Non-pigmented ciliary epithelial cell (primary cell): ENCODE data around the gene CHRDL2.
"Not testable (repeated sequence)": the region's sequence is repeated elsewhere in the genome, so short reads cannot be mapped to it uniquely, and the experiment has no call there.

Source experiments
- DNase-seq: peaks from one replicate; pipeline ENCODE4 v3.0.0-alpha.2; 2010; ENCODE audit warnings: low read depth

CHRDL2 gene

DNA sequence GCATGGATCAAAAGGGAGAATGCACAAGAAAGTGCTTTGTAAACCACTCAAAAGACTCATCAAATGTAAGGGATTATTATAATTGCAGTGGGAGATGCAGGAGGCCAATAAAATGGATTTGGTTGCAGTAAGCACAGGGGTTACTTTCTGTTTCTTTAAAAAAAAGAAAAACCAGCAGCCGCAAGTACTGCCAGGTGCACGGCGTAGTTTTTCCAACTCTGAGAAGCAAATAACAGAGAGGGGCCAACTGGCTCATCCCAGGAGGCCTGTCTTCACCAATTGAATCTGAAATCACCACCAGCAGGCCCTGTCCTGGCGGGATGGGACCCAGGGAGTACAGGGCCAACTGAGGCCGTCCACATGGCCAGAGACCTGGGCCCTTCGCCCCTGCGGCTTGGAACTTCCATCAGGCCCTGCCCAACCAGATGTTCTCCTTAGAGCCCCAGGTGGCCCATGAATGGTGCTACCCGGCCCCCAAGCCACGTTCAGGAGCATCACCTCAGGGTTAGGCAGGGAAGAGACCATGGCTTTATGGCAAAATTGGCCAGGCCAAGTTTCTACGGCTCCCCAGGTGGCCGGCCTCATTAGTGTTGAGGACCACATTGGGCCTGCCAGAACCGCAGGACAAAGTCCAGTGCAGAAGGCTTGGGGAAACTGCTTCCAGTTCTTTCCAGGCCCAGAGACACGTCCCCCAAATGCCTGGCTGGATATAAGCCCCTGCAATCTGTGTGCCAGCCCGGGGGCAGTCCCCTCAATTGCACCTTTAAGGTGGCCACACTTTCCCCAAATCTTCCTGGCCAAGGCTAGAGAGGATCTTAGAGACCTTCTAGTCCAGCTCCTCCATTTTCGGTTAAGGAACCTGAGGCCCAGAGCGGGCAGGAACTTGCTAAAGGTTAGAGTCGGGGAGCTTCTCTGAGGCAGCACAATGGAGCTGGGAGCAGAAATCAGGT lies 61.7 kb downstream of the CHRDL2 start:
- DNase-seq: no peak

DNA sequence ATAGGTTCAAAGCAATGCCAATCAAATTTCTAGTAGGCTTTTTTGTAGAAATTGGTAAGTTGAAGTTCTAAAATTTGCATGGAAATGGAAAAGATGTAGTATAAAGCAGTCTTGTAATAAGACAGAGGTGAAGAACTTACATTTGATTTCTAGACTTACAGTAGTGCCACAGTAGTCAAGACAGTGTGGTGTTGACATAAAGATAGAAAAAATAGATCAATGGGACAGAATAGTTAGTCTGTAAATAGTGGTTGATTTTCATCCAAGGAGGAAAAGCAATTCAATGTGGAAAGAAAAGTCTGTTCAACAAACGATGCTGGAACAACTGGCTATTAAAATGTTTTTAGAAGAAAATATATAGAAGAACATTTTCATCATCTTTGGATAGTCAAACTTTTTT lies 67.9 kb downstream of the CHRDL2 start:
- no peak for DNase-seq

DNA sequence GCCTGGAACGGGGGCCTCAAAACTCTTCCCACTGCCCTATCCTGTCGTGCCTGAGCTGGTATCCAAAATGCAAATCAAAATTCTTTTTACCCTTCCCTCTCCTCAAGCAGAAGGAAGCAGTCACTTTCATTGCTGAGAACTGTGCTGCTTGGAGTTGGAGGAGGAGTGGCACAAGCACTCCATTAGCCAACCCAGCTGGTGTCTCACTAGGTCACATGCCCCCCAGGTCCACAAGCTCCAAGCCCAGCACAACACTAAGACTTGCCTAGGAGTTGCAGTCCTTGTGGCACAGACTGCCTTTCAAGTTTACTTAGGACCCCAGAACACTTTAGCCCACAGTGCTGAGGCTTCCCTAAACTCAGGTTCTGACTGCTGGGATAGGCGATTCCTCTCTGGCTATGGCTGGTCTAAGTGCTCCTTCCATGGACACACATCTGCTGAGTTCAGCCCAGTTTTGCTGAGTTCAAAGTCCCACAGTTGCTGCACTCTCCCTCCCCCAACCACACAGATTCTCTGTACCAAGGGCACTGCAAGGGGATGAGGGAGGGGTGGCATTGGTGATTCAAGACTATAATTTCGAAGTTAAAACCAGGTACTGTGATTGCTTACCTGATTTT lies 68.6 kb downstream of the CHRDL2 start:
- no peak for DNase-seq

DNA sequence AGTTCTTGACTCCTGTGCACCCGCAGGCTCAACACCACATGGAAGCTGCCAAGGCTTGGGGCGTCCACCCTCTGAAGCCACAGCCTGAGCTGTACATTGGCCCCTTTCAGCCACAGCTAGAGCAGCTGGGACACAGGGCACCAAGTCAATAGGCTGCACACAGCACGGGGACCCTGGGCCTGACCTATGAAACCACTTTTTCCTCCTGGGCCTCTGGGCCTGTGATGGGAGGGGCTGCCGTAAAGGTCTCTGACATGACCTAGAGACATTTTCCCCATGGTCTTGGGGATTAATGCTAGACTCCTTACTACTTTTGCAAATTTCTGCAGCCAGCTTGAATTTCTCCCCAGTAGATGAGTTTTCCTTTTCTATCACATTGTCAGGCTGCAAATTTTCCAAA lies 72.1 kb downstream of the CHRDL2 start:
- not testable (repeated sequence) for DNase-seq

DNA sequence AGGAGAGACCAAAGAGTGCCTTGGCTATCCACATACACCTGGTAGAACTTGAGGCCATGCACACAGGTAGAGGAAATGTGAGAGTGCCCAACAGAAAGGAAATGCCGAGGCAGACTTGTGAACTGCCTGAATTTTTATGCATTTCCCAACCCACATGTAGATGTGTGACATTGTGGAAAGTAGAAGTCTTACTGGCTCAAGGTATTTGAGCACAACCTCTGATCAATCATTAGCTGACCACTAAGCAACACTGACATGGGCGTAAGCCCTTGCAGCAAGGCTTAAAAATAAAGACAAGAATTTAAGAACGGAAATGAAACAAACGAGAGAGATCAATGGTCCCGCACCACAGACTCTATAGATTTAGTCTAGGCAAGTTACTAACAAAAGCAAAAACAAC lies 76.2 kb downstream of the CHRDL2 start:
- DNase-seq: no peak

DNA sequence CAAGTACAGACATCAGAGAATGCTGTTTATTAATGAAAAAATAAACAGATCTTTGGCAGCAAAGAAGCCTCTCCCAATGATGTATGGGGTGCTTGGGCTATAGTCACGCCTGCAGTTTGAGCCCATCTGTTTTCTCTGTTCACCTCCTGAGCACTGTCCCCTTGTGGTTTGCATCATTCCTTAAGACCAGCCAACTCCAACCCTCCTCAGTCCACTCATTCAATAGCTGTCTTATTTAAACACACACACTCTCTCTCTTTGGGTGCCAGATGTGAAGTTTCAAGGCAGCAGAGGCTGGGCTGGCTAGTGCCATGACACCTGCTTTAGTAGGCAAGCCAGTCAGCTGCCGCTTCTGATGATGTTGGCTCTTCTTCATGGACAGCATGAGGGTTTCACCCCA lies 80.7 kb downstream of the CHRDL2 start:
- no peak for DNase-seq

DNA sequence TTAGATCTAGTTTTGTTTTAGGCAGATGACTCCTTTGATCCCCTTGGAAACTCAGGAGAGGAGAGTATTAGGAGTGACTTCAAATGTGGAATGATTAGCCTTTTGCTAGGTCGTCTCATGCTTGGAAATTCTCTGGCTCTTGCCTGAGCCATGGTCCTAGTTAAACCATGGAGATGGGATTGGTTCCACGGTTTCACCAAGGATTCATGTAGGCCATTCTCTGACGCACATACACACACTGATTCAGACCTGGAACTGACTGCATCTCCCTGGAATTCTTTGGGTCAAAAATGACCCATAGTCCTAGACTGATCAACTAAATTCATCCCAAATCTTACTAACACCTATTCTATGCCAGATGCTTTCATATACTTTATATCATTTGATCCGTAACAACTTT lies 82.3 kb downstream of the CHRDL2 start:
- DNase-seq: no peak

DNA sequence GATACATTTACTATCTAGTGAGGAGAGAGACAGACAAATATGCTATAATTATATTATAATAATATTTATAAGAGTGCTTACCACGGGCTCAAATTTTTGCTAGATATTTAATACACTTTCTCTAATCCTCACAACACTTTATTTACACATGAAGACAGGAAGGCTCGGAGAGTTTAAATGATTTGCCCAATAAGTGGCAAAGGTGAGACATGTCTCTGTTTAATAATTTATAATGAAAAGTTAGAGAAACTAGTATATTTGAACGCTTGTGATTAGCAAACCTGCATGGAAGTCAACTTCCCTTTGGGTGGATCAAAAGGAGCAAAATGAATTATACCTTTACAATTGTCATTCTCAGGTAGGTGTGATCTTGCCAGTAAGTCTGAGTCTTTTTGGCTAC lies 83.4 kb downstream of the CHRDL2 start:
- DNase-seq: no peak

DNA sequence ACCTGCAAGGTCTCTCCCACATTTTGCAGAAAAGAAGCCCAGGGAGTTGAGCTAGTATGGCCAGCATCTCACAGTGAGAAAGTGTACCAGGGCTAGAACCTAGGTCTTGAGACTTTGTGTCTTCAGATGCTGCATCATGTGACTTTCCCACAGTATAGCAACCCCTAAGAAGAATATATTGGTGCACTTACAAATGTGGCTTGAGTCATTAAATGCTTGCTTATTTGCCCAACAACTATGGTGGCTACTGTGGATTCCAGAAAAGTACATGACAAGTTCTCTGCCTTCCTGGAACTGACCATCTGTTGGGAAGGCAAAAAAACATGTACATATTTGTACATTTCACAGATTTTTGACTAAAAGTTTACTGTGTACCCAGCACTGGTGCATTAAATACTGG lies 83.8 kb downstream of the CHRDL2 start:
- DNase-seq: peak; percentile 6

DNA sequence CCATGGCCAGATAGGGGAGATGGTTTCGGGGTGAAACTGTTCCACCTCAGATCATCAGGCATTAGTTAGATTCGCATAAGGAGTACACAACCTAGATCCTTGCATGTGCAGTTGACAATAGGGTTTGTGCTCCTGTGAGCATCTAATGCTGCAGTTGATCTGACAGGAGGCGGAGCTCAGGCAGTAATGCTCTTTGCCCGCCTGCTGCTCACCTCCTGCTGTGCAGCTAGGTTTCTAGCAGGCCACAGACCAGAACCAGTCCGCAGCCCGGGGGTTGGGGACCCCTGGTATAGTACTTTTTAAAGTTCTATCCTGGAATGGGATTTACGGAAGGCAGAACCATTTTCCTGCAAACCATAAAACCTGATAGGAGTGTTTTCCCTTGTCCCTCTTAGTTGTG lies 84.3 kb downstream of the CHRDL2 start:
- DNase-seq: no peak
